ENCODE measurements around the gene GNMT. TPM values are rescaled to one million over a fixed set of nuclear protein-coding genes. Genes with fewer than 3 reads are reported as not detected.

The GNMT gene
- total RNA-seq, result not detected in 2 replicates

GRCh38 chr6:42960243-42961019 is at the start of gene GNMT:
Gene GNMT, plus strand, starts transcription at chr6:42960754. Its CDS starts 14 bp downstream, at chr6:42960768.
- no peak for DNase-seq (ENCODE audit: extremely low read depth, low read depth, low spot score)

- no peak for DNase-seq (ENCODE audit: extremely low read depth, low read depth, low spot score)
Measured at GRCh38 chr6:42911171-42912021, 49.2 kb upstream of the GNMT start.

GRCh38 chr6:42914546-42914945 is 46.0 kb upstream of the GNMT start:
- DNase-seq (ENCODE audit: extremely low read depth, low read depth, low spot score), result no peak

- DNase-seq (ENCODE audit: extremely low read depth, low read depth, low spot score), result no peak
Measured at GRCh38 chr6:42915732-42916131, 44.8 kb upstream of the GNMT start, which contains the start of gene PTCRA. Gene PTCRA, plus strand, starts transcription at chr6:42916053. Its CDS starts 17 bp downstream, at chr6:42916070.

- DNase-seq (ENCODE audit: extremely low read depth, low read depth, low spot score), result no peak
Measured at GRCh38 chr6:42916288-42916687, 44.3 kb upstream of the GNMT start.

GRCh38 chr6:42921801-42922200 is 38.8 kb upstream of the GNMT start:
- no peak for DNase-seq (ENCODE audit: extremely low read depth, low read depth, low spot score)

- no peak for DNase-seq (ENCODE audit: extremely low read depth, low read depth, low spot score)
Measured at GRCh38 chr6:42923666-42924065, 36.9 kb upstream of the GNMT start.

GRCh38 chr6:42925248-42925857 is 35.2 kb upstream of the GNMT start:
- no peak for DNase-seq (ENCODE audit: extremely low read depth, low read depth, low spot score)

GRCh38 chr6:42928986-42929820 is 31.4 kb upstream of the GNMT start, which contains the start of gene CNPY3:
Gene CNPY3, plus strand, starts transcription at chr6:42929480. Its CDS starts 91 bp downstream, at chr6:42929571.
- DNase-seq (ENCODE audit: extremely low read depth, low read depth, low spot score), result peak; percentile 91

GRCh38 chr6:42929821-42930360 is 30.7 kb upstream of the GNMT start:
- no peak for DNase-seq (ENCODE audit: extremely low read depth, low read depth, low spot score)

- no peak for DNase-seq (ENCODE audit: extremely low read depth, low read depth, low spot score)
Measured at GRCh38 chr6:42932412-42932811, 28.1 kb upstream of the GNMT start.

GRCh38 chr6:42933205-42933604 is 27.3 kb upstream of the GNMT start:
- no peak for DNase-seq (ENCODE audit: extremely low read depth, low read depth, low spot score)

GRCh38 chr6:42935322-42935721 is 25.2 kb upstream of the GNMT start:
- DNase-seq (ENCODE audit: extremely low read depth, low read depth, low spot score), result no peak

GRCh38 chr6:42936398-42936797 is 24.2 kb upstream of the GNMT start:
- DNase-seq (ENCODE audit: extremely low read depth, low read depth, low spot score), result no peak

GRCh38 chr6:42937548-42938427 is 22.8 kb upstream of the GNMT start:
- DNase-seq (ENCODE audit: extremely low read depth, low read depth, low spot score), result no peak

- DNase-seq (ENCODE audit: extremely low read depth, low read depth, low spot score), result no peak
Measured at GRCh38 chr6:42938428-42938796, 22.1 kb upstream of the GNMT start.

GRCh38 chr6:42938987-42939809 is 21.4 kb upstream of the GNMT start:
- DNase-seq (ENCODE audit: extremely low read depth, low read depth, low spot score), result no peak

GRCh38 chr6:42939810-42940167 is 20.8 kb upstream of the GNMT start:
- DNase-seq (ENCODE audit: extremely low read depth, low read depth, low spot score), result no peak
